GM21447 (cell line): Measurements from ENCODE around the gene MVD.
A peak's percentile ranks its signal among the peaks of the same experiment; 100 is the strongest.

Experiments used
- ATAC-seq: cut with Tn5 transposase; IDR thresholded peaks from one replicate; pipeline ENCODE4 v1.9.1; 2021; ENCODE audit not compliant: unreplicated experiment

MVD gene

DNA sequence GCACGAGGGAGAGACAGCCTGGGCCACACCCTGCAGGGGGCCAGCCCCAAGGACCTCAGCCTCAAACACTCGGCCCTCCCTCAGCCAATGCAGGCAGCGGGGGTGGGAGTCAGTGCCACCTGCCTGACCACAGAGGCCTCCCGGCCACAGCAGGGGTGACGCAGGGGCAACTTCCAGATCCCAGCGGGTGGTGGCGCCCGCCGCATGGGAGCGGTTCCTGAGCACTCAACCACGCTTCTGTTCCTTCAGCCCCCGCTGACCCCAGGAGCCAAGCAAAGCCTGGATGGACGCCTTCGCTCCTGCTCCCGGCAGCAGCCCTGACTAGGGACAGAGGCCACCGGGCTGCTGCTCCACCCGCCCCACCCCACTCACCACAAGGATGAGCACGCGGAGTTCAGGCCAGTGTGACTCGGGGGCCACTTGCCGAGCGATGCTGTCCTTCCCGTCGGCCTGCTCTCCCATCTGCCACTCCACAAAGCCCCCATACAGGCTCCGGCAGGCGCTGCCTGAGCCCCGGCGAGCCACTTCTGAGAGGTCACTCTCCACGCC, 7.1 kb downstream of the MVD start:
- no peak for ATAC-seq

DNA sequence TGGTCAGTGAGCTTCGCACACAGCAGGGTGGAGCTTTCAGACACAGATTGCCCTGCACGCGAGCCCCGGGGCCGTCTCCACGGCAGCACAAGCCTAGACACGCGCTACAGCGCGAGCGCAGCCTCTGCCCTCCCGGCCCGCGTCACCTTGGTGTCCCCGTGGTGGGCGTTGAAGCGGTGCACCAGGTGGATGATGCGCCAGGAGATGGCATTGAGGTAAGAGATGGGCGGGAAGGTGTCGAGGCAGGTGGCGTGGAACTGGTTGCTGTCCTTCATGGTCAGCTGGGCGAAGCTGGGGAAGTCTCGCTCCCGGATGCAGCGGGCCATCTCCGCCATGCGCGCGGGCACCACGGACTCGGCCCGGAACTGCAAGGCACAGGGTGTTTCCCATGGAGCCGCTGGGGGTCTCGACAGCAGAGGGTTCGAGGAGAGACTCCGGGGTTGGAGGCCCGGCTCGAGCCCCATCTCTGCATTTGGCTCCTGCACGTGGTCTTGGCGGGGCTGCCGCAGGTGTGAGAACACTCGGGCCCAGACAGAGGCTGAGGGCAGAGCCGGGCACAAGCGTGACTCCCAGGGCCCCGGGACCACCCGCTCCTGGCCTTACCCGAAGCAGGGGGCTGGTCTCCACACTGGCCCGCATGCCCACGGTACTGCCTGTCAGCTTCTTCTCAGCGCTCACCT, 7.7 kb downstream of the MVD start:
- no peak for ATAC-seq

DNA sequence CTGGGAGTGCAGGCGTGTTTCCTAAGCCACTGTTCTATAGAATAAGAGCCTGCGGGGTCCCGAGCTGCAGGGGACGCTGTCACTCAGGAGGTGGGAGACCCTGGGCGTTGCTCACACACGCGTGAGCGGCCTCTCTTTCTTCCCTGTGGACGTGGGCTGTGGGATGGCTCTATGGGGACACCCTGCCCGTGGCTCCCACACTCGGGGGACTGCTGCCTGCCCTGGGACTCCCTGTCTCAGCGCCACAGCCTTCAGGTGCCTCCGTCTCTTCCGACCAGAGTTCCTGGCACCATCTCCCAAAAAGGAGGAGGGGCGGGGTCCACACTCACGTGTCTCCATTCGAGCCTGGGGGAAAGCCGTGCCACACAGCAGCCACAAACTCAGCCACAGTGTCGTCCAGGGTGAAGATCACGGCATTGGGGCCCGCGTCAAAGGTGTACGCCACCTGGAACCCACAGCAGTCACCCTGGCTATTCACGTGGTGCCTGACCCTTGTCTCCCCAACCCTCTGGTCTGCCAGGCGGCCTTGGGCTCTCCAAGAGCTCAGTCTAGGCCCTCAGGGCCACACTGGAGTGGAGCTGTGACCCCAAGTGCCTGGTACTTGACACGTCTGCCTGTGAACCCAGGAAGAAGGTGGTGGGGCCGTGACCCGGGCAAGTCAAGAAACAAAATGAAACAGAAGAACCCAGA, 8.4 kb downstream of the MVD start:
- no peak for ATAC-seq

DNA sequence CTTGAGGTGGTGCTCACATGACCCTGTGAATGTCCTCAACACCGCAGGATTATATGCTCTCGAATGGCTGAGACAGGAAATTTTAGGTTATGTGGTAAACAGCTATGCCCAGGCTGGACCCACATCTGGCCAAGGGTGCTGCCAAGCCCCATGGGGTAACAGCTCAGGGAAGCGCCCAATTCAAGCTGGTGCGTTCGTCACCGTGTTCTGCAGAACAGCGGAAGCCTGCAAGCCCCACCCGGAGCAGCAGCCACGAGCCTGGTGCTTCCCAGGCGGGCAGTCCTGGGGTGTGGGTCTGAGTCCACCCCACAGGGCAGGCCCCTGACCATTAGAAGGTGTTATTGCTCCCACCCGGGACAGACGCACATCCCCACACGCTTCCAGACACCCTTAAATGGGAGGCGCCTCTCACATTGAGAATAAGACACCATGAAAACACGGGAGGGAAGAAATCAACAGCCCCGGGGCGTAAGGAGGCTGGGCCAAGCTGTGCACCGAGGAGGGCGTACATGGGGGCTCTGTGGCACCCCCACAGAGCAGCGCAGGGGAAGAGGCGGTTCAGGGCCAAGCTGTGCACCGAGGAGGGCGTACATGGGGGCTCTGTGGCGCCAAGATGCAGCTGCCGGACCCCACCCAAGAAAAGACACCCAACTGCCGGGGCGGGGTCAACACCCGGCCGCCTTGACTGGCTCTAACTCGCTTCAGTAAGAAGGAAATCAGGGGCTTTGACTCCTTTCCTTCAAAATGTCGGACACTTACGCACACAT, 9.1 kb downstream of the MVD start:
- no peak for ATAC-seq

DNA sequence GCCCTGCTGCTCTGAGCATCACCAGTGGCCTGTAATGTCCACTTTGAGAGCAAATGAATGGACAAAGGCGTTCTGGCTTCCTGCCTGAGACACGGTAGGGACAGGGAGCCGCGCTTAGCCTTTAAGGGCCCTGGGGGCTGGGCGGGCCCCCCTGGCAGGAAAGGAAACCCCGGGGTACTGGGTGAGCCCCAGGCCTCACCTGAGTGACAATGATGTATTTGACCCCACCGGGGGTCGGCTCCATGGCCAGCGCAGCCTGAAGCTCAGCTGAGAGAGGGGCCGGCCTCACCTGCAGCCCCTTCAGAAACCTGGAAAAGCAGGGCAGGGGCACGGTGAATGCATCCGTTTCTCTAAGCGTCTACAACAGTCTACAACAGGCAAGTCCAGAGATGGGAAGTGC, 9.8 kb downstream of the MVD start:
- ATAC-seq, result no peak

DNA sequence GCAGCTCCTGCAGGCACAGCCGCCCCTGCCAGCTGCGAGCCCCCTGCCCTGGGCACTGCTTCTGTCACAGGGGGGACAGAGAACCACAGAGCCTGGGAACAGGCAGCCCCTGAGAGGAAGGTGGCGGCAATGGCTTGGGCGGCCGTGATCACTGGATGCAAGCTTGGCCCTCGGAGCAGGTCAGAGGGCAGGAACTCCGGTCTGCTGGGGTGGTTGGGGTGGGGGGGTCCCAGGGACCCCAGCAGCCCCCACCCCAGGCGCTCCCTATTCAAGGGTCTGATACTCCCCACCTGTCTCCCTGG, 10.2 kb downstream of the MVD start:
- ATAC-seq, result no peak

DNA sequence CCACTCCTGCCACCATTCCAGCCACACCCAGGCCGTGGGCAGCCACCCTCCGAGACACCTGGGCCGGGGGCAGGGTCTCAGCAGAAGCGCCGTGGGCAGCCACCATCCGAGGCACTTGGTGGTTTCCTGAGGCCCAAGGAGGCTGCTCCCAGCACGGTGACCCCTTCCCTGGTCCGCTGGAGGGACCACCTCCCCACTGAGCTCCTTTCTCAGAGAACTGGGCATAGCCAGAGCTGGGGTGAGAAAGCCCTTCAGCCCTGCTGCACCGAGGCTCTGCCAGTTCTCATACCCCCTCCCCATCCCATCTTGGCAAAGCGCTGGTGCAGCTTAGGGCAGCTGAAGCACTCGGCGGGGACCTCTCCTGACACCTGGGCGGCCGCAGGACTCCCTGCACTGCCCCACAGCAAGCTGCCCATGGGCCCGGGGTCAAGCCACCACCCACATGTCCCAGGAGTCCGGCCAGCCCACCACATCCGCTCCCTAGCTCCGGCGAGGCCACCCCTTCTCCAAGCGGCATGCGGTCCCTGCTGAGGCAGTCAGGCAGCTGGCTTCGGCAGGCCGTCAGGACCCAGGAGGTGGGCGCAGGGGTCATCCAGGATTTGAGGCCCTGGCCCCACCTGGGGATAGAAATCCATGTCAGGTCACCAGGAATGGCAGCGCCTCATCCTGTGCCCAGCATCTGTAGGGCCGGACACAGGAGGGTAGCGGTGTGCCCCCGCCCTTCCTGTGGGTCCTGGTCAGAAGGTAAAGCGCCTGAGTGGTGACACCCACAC, 10.7 kb downstream of the MVD start:
- no peak for ATAC-seq

DNA sequence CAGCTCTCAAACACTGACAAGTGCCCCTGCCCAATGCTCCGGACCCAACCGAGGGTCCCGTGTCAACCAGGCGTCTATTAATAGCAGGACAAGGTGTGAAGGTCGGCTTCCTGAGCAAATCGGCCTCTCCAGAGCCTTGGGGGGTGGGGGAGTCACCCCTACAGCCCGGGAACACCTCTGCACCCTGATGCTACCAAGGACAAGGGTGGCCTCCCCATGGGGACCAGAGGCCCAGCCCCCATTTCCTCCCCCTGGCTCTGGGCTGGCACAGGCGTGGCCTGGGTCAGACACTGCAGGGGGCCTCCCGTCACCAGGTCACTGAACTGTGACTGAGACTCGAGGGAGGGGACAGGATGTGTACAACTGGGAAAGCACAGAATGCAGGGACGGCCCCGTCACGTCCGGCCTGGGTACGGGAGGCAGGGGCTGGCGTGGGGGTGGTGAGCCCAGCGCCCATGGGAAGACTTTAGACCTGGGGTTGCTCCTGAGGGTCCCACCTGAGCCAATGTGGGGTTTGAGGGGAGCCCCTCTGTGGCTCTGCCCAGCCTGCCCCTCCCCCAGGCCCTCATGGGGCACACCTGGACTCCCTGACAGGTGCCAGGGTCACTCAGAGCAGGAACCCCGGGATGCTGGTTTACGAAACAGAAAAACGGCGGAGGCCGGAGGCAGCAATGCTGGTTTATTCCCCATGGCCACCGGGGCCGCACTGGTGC, 11.5 kb downstream of the MVD start:
- peak; percentile 80 for ATAC-seq

GRCh38 chr16:88650749-88651275, 12.1 kb downstream of the MVD start, which contains the start of gene CYBA:
TSS of gene CYBA (minus strand) at chr16:88651053. CDS start at chr16:88651013, 40 bp downstream.
- peak; percentile 64 for ATAC-seq

DNA sequence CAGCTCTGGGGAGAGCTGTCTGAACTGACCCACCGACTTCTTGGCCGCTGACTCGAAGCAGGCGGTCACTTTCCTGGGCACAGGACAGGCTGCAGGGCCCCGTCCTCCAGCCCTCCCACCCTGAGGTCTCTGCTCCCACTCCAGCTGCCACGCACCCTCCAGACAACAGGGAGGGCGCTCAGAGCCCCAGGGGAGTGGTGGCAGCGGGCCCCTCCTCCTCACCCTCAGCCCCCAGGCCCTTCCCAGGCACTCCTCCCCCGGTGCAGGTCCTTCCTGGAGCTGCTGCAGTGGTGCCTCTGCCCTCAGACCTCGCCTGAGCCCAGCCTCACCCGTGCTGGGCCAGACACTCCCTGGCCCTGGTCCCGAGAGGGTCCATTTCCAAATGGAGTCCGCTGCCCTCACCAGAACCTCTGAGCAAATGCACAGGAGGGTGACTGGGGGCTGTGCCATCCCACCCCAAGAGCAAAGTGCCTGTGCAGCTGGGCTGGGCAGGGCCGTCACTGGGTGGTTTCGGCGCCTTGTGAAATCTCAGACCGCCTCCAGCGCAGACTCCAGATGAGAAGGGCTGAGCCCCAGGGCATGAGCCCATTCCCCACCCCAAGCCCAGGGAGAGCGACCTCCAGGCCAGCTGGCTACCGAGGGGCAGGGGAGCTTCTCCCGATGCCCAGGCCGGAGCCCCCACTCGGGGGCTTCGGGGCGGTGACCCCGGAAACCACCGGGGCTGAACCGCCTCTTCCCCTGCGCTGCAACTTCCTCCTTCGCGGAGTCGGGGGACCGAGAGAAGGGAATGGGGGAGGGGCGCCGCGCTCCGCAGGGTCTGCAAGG, 12.8 kb downstream of the MVD start:
- ATAC-seq, result peak; percentile 14

DNA sequence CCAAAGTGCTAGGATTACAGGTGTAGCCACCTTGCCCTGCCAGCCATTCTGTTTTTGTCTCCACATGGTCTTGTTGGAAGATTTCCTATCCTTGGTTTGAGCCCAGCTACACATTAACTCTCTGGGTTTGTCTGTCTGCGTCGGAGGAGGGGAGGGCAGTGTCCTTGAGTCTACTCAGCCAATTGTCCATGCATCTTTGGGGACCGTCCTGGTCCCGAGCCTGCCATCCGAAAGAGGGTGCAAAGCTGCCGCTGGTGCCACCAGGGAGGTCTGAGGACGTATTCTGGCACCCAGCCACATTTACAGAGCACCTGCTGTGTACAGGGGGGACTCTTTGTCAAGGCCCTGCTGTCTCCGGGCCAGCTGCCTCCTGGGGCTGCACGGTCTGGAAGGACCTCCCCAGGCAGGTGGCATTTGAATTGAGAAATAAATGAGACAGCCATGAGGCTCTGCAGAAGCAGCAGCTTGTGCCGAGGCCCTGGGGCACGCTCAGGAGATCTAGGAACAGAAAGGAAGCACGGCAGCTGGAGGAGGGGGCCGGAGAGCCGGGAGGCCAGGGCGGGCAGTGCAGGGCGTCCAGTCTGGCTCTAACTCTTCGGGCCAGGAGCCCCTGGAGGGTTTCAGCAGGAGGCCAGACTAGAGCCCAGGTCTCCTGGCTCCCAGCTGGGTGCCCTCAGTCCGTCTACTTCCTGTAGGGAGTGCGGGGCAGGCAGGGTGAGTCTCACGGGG, 13.5 kb downstream of the MVD start:
- ATAC-seq, result no peak

DNA sequence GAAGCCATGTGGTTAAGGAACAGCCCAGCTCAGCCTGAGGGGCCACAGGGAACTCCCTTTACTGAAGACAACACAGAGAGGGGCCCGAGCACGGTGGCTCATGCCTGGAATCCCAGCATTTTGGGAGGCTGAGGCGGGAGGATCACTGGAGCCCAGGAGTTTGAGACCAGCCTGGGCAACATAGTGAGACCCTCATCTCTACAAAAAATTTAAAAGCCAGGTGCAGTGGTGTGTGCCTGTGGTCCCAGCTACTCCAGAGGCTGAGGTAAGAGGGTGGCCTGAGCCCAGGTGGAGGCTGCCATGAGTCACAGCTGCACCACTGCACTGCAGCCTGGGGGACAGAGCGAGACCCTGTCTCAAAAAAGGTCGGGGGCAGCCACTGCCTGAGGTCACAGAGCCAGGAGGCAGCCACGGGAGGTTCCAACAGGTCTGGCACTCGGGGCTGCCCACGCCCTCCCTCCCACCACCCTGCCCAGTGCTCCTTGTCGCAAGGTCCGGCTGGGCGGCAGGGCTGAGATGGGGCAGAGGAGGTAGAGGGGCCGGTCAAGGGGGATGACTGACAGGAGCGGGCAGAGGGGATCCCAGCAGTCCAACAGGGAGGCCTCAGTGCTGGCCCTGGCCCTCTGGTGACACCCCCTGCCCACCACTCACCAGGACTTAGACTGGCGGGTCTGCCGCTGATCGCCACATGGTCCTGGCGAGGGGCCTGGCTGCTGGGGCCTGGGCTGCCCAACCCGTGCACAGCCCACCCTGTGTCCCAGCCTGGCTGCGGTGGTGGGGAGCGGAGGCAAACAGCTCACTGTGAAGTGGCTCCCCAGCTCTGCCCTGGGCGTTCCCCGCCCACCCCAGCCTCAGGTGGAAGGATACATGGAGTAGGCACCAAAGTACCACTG, 15.5 kb downstream of the MVD start:
- no peak for ATAC-seq

GRCh38 chr16:88646345-88647034, 16.4 kb downstream of the MVD start:
- no peak for ATAC-seq

- ATAC-seq, result no peak
Measured at GRCh38 chr16:88645941-88646340, 16.9 kb downstream of the MVD start.

DNA sequence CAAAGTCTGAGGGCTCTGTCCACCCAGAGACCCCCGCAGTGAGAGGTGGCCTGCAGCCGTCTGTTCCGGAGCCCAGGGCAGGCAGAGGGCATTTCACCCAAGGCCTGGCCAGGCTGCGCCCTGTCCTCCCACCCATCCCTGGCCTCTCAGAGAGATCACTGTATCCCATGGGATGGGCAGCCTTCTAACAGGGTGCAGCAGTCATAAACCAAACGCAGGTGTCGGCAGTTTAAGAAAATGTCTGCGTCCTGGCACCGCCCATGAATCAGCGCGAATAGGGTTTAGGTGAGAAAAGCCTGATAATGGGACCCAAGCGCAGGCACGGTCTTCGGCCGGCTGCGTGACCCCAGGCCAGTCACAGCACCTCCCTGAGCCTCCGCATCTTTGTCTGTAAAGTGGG, 17.4 kb downstream of the MVD start:
- ATAC-seq, result no peak

- no peak for ATAC-seq
Measured at GRCh38 chr16:88643644-88643932, 19.3 kb downstream of the MVD start.

DNA sequence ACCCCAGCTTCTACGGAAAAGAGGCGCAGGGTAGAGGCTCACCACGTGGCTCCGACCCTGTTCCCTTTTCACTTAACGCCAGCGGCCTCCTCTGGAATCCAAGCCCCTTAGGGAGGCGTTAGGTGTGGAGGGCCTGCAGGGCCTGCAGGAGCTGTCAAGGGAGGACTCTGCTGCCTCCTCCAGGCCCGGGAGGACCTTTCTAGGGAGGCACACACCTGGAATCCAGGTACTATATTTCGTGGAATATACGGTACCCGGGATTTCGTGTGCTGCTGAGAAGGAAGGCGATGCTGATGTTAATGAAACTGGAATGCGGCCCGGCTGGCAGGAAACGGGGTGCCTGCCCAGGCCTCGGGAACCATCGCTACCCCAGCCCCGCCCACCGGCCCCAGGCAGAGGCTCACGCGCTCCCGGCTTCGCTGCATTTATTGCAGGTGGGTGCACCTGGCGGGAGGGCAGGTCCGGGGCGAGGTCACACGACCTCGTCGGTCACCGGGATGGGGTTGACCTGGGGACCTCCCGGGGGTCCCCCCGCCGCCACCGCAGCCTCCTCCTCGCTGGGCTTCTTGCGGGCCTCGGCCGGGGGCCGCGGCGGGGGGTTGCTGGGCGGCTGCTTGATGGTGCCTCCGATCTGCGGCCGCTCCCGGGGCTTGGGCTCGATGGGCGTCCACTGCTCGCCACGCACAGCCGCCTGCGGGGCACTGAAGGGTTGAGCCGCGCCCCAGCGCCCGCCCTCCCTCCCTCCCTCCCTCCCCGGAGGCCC, 19.8 kb downstream of the MVD start:
- no peak for ATAC-seq
